Measurements from ENCODE around the gene RGCC. TPM values are rescaled to one million over a fixed set of nuclear protein-coding genes. Genes with fewer than 3 reads are reported as not detected.
"Not testable (repeated sequence)": the region's sequence is repeated elsewhere in the genome, so short reads cannot be mapped to it uniquely, and the experiment has no call there.

Gene RGCC
- total RNA-seq, 1 donor from 2014 or later, result 17.1 TPM

- no peak for FAIRE-seq
- DNase-seq (ENCODE audit: low spot score in 2 of 2), result no peak
Observed at GRCh38 chr13:41487222-41487621, 29.9 kb downstream of the RGCC start.

DNA sequence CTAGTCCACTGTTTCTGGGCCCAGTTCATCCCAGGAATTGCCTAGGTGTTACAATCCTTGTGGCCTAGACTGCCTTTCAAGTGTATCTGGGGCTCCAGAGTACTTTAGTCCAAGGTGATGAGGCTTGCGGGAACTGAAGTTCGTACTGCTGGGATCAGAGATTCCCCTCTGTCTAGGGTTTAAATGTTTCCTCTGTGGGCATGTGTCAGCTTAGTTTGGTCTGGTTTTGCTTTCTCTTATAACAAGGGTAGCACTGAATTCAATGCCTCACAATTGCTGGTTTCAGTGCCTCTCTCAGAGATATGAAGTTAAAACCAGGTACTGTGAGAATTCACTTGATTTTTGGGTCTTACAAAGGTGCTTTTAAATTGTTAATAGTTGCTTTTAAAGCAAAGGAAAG is 30.8 kb downstream of the RGCC start:
- no peak for DNase-seq (ENCODE audit: low spot score in 2 of 2)
- FAIRE-seq, result no peak

GRCh38 chr13:41490371-41491015 is 33.1 kb downstream of the RGCC start:
- FAIRE-seq, result no peak
- DNase-seq (ENCODE audit: low spot score in 2 of 2), result no peak

DNA sequence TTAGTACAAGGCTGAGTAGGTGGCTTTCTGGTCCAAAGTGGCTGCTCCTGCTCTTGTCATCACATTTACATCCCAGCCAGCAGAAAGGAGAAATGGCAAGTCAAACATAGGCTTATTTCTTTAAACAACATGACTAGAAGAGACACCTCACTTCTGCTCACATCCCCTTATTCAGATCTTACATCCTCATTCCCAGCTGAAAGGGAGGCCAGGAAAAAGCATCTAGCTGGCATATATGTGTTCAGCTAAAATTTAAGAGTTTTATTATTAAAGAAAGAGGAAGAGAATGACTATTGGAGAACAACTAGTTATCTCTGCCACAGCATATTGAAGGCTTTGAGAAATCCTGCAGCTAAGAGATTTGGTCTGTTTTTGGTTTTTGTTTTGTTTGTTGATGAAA is 34.1 kb downstream of the RGCC start:
- no peak for DNase-seq (ENCODE audit: low spot score in 2 of 2)
- no peak for FAIRE-seq

DNA sequence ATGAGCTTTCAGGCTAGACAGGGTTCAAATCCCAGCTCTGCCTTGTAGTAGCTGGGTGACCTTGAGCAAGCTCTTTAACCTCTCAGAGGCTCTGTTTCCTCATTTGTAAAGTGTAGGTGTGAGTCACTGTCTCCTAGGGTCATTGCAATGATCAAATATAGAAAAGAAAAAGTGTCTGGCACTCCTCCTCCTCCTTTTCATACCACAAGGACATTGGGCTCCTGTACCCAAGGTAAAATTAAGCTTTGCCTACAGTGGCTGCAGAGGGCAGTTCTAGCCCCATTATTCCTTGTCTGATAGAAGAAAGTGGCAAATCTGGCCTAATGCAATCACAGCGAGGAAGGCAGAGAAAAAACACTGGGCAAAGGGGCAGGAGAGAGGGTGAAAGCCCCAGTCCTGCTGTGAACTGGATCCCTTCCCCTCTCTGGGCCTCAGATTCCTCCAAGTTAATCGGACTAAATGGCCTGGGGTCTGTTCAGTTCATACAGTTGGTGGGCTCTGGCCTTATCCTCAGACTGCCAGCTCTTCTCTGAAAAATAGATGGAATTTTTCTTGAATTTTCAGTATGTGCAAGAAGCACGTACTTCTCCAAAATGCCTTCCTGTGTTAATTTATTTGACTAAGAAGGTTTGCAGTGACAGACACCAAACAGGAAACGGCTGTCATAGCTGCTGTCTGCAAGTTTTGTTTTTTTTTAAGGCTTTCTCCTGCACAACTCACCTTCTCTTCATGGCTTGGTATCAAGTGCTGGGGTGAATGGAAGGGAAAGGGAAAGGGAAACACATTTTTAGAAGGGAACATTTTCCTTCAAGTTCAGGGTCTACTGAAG is 35.3 kb downstream of the RGCC start:
- FAIRE-seq, result no peak
- DNase-seq (ENCODE audit: low spot score in 2 of 2), result no peak

- DNase-seq (ENCODE audit: low spot score in 2 of 2) (no peak), FAIRE-seq (no peak)
Observed at GRCh38 chr13:41494202-41494601, 36.9 kb downstream of the RGCC start.

DNA sequence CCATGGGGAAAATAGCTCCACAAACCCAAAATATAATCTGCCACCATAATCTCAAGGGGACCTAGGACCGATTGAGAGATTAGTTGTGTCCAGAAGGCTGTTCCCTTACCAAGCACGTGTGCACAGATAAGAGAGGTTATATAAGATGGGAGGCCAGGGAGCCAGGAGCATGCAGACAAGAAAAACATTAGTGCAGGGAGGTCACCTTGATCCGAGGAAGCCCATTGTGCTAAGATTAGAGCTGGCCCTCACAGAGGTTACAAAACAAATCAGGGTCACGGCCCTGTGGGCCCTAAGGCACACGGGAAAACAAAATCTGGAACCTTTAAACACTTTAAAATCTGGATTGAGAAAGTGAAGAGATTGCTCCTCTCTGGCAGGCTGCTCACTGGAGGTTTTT is 37.7 kb downstream of the RGCC start:
- DNase-seq (ENCODE audit: low spot score in 2 of 2) (no peak), FAIRE-seq (no peak)

- DNase-seq (ENCODE audit: low spot score in 2 of 2) (no peak), FAIRE-seq (no peak)
Observed at GRCh38 chr13:41496420-41497234, 39.3 kb downstream of the RGCC start.

DNA sequence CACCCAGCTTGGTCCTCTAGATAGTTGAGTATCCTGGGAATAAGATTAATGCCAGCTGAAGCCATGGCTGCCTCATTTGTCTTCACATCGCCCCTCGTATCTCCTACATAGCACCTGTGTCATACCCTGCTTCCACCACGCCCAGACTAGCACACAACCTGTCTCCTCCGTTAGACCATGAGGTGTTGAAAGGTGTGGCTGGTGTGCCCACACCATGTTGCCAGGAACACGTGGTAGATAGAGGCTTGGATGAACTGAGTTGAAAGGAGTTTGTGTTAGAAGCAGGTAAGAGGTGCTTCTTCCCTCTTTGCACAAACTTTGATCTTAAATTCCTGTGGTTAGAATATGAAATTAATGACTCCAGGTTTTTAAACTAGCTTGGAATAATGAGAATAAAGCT is 40.1 kb downstream of the RGCC start:
- no peak for FAIRE-seq
- DNase-seq (ENCODE audit: low spot score in 2 of 2), result no peak

GRCh38 chr13:41499452-41499851 is 42.1 kb downstream of the RGCC start:
- no peak for DNase-seq (ENCODE audit: low spot score in 2 of 2)
- no peak for FAIRE-seq

GRCh38 chr13:41500511-41500910 is 43.2 kb downstream of the RGCC start:
- FAIRE-seq (no peak), DNase-seq (ENCODE audit: low spot score in 2 of 2) (no peak)

GRCh38 chr13:41501281-41501680 is 43.9 kb downstream of the RGCC start:
- DNase-seq (ENCODE audit: low spot score in 2 of 2) (no peak), FAIRE-seq (no peak)

DNA sequence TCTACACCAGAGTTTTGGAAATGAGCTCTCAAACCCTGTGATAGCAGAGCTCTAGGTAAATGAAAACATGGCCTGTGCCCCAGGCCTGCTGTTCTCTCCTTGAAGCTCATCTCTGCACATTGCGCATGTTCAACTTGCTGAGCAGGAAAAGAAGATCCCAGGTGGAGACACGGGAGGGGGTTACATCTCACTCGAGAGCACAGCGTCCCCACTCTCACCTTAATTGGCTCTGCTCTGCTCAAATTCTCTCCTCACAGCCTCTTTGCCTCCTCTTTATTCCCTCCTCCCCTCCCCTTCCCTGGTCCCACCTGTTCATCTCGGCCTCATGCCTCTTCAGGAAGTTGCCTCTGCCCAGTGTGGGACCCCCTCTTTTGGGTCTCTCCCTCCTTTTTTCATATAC is 44.7 kb downstream of the RGCC start:
- no peak for FAIRE-seq
- DNase-seq (ENCODE audit: low spot score in 2 of 2), result no peak

- DNase-seq (ENCODE audit: low spot score in 2 of 2) (no peak), FAIRE-seq (no peak)
Observed at GRCh38 chr13:41502673-41503072, 45.3 kb downstream of the RGCC start.

DNA sequence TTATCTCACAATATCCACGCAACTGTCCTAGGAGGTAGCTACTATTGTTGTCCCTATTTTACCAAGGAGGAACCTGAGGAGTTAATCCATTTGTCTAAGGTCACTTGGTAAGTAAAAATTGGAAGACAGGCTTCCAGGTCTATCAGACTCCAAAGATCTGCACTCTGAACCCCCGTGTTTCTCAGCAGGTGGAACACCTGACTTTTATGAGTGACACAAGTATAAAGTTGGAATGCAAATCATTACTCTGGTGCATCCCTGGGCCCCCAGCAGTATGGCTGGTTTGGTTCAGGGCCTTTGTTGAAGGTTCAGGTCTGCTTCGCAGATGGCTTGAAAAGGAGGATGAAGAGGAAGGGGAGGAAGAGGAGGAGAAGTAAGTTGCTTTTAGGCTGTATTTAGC is 46.0 kb downstream of the RGCC start:
- no peak for FAIRE-seq
- no peak for DNase-seq (ENCODE audit: low spot score in 2 of 2)

GRCh38 chr13:41504657-41505056 is 47.3 kb downstream of the RGCC start:
- FAIRE-seq; DNase-seq (ENCODE audit: low spot score in 2 of 2): not testable (repeated sequence)

DNA sequence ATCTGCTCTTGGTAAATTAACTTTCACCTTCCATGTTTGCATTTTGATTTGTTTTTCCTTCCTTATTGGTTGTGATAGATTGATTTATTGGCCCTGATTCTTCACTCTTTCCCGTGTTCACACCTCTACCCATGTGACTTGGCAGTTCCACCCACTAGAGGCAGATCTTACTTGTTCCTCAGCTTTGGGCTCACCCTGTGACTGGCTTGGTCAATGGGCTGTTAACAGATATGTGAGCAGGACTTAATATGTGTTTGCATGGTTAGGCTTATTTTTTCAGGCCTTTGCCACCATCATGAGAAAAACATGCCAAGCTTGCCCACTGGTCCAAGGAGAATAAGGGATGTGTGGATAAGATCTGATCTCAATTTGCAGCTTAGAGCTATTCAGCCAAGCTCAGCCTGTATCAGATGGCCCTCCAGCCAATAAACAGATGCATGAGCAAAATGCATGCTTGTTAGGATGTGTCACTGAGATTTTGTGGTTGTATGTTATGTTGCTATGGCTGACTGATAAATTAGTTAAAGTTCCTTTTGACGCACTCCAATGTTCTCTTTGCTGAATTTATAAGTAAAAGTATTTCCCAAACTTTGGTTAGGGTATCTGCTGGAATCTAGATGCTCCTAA is 48.0 kb downstream of the RGCC start:
- DNase-seq (ENCODE audit: low spot score in 2 of 2) (no peak), FAIRE-seq (no peak)

GRCh38 chr13:41506312-41506711 is 49.0 kb downstream of the RGCC start:
- FAIRE-seq (no peak), DNase-seq (ENCODE audit: low spot score in 2 of 2) (no peak)

DNA sequence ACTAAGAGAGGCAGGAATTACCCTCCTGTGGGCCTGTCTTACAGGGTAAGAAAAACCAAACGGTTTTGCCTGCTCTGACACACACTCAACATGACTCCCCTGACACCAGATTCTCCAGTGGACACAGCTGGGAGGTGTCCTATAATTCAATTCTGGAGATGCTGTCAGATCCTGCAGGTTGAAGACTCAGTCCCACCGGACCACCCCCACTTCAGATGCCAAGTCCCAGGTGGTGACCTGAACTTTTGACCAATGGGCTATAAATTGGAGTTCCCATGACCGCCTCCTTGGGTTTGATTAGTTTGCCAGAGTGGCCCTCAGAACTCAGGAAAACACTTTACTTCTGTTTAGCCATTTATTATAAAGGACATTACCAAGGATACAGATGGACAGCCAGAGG is 52.6 kb downstream of the RGCC start:
- FAIRE-seq (no peak), DNase-seq (ENCODE audit: low spot score in 2 of 2) (no peak)

DNA sequence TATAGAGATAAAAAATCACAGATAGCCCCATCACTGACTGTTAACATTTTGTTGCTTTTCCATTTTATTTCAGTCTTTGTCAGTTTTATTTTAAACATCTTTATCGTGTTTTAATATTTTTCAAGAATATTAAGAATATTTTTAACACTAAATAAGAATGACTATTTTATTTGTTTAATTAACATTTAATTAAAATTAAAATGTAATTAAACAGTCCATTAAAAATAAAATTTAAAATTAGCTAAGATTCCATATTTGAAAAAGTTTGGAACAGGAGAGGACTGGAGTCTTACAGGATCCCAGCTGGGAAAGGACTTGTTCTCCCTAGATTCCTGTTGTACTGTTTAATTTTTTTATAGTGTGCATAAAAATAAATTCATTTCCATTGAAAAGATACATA is 54.5 kb downstream of the RGCC start:
- no peak for DNase-seq (ENCODE audit: low spot score in 2 of 2)
- peak; percentile 92 for FAIRE-seq

- no peak for FAIRE-seq
- DNase-seq (ENCODE audit: low spot score in 2 of 2), result no peak
Observed at GRCh38 chr13:41512441-41512840, 55.1 kb downstream of the RGCC start.
